HUDEP-2 (cell line): ENCODE results near the gene SMIM35.

Experiments used
- DNase-seq, 76 experiments: peaks; one replicate each; lab custom pipeline; 2025; ENCODE audit not compliant: unreplicated experiment in 76 of 76; lab: John Stamatoyannopoulos, UW

Gene SMIM35

GRCh38 chr11:118046051-118046963 lies 40.5 kb downstream of the SMIM35 start:
- no peak for DNase-seq

DNA sequence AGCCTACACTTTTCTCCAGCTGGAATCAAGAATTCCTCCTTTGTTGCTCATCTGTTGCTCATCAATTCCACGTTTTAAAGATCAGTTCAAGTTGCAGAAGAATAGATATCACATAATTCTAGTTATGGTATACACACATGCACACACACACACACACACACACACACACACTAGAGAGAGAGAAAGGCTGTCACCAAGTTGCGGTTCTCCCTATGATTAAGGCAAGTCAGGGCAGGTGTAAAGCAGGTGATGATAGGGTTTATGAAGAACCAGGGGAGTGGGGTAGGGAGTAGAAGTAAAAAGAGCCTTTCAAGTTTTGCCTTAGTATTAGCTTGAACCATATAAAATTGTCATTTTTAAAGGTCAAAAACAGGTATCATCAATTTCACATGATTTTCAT lies 41.6 kb downstream of the SMIM35 start:
- DNase-seq, result no peak

DNA sequence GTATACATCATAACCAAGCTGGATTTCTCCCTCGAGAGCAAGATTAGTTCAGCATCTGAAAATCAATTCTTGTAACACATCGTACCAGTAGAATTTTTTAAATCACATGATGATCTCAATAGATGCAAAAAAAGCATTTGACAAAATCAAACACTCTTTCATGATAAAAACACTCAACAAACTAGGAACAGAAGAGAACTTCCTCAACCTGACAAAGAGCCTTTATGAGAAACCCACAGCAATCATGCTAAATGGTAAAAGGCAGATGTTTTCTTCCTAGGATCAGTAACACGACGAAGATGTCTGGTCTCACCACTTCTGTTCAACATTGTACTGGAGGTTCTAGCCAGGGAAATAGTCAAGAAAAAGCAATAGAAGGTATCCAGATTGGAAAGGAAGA lies 44.0 kb downstream of the SMIM35 start:
- DNase-seq, result no peak

DNA sequence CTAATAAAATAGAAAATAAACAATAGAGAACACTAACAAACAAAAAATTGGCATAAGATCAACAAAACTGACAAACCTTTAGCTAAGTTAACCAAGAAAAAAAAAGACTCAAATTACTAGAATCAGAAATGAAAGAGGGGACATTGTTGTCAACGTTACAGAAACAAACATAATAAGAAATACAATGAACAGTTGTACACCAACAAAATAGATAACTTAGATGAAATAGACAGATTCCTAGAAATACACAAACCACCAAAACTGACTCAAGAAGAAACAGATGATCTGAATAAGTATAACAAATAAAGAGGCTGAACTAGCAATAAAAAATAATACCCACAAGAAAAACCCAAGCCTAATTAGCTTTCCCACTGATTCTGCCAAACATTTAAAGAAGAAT lies 44.6 kb downstream of the SMIM35 start:
- DNase-seq, result no peak

DNA sequence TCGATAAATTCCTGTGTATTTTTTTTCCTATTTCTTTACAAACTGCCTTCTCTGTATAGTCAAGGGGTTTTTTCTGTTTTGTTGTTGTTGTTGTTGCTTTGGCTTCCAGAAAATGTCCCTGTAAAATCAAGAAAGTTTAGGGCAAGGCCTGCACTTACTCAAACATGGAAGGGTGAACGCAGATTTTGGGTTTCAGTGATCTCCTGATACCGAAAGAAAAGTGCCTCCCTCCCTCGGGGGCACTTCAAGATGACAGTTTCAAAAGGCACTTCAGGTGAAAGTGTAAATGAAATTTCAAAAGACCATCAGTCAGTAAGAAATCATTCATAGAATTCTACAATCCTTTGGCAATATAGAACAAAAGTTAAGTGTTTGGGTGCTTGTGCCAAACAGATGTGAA lies 53.3 kb downstream of the SMIM35 start:
- no peak for DNase-seq

DNA sequence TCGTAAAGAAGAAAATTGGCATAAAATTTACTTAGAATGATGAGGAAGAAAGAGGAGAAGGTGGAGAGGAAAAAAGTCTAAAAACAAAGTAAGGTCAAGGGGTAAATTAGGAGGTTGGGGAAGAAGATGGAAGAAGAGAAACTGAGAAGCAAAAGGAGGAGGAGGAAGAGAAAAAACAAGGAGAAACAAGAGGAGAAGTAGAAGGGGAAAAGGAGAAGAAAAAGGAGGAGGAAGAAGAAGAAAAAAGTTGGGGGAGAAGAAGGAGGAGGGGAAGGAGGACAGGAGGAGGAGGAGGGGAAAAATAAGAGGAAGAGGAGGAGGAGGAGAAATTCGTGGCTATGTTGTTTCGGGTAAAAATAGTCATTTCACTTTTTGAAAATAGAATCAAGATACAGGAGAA lies 58.1 kb downstream of the SMIM35 start:
- DNase-seq, result no peak

DNA sequence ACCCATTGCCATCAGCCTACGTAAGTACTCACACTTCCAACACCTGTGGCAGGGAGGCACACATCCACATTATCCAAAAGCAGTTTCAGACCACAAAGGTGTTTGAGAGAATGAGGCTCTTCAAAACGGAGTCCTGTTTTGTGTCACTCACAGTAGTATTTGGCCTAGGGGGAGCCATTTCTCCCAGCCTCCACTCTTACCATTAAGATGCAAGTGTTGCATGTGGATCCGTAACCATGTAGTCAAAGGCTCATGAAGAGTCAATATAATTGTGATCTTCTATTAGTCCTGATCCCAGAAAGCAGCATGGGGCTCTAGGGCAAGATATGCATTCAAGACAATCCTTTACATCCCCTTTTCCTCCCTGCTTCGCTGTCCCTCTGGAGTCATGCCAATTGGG lies 59.1 kb downstream of the SMIM35 start:
- no peak for DNase-seq

DNA sequence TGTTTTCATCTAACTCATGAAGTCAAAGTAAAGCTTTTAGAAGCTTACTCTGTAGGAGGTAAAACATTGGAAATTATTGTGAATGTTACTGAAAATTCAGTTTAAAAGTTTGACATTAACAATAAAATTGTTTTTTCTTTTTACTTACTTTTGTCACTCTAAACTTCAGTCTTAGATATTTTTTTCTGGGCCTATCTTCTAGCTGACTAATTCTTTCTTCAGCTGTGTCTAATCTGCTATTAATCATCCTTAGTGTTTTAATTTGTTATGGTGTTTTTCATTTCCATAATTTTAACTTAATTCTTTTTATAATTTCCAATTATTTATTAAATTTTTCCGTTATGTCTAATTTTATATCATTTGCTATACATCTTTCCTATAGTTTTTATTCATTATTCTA lies 65.6 kb downstream of the SMIM35 start:
- no peak for DNase-seq

GRCh38 chr11:118018401-118018800 lies 68.4 kb downstream of the SMIM35 start:
- DNase-seq, result no peak

- DNase-seq, result no peak
These were observed 69.0 kb downstream of the SMIM35 start for GRCh38 chr11:118017631-118018315.

DNA sequence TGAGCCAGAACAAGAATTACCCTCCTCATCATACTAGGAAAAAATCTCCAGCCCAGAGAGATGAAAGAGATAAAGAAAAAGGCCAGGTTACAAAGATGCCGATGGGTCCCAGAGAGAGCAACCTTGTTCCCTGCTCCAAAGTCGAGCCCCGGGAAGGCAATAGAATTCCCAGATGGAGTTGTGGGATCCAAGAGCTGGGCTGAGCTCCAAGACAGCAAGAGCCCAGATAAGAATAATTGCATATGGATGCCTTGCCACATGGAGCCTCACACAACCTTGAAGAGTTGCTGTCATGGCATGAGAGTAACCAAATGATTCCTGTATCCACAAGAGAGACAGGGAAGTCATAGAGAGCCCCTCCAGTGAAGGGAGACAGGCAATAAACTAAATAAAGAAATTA lies 69.7 kb downstream of the SMIM35 start:
- DNase-seq, result no peak

GRCh38 chr11:118016104-118016503 lies 70.7 kb downstream of the SMIM35 start:
- no peak for DNase-seq

GRCh38 chr11:118015385-118015841 lies 71.3 kb downstream of the SMIM35 start:
- DNase-seq, result no peak

- DNase-seq, result no peak
These were observed 72.7 kb downstream of the SMIM35 start for GRCh38 chr11:118014022-118014421.

- DNase-seq, result peak in 5 of 76 experiments; percentile 7 to 14 (median 11)
These were observed 74.6 kb downstream of the SMIM35 start for GRCh38 chr11:118012083-118012669.

DNA sequence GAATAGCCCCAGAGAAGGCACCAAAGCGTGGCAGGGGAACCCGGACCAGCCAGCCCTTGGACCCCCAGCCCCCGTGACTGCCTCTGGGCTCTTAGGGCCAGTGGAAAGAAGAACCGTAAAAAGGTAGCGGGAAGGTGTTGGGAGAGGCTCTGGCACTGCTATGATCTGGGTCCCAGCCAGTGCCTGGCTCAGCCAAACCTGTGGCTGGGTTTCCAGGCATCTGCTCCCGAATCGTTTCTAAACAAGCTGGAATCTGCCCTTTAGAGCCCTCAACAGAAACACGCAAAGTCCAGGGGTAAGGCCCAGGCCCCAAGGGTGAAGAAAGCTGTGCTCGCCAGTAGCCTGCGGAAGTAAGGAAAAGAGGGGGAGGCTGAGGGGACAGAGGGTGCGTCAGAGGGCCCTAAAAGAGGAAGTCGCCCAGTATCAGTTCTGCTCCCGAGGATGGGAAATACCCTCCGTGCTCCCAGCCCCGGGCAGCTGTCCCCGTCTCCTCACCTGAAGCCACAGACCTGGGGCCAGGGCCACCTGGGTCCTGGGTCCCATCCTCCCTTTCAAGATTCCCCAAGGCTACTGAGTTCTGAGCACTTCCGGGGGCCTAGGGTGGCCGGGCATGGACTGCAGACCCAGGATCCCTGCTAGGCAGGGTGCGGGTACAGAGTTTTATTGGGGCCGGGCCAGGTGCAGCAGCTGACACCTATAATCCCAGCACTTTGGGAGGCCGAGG lies 75.9 kb downstream of the SMIM35 start:
- no peak for DNase-seq

GRCh38 chr11:118009864-118010737 lies 76.7 kb downstream of the SMIM35 start:
- DNase-seq, result no peak

DNA sequence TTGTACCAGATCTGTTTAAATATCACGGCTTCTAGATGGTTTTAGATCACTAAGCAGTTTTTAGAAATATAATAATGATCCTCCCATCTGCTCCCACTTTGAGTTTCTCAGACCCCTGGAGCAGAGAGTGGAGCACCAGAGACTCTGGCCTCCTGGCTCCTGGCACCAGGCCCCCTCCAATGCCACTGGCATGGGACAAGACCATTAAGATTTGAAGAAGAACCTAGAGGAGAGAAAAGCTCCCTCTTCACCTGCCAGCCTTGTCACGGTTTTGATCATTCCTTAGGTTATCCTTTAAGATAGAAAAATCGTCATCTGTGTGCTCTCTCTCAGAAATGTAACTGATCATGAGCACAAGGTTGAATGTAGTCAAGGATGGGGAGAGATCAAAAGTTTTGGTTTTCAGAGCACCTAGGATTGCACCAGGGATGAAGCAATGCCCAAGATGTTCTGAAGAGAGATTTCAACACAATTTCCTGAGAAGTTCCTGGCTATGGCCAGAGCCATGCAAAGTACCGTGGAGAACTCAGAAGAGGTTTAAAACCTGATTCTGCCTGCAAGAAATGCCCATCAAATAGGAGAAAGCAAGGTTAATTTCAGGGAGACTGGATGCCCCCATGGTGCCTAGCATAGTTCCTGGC lies 78.4 kb downstream of the SMIM35 start:
- no peak for DNase-seq

DNA sequence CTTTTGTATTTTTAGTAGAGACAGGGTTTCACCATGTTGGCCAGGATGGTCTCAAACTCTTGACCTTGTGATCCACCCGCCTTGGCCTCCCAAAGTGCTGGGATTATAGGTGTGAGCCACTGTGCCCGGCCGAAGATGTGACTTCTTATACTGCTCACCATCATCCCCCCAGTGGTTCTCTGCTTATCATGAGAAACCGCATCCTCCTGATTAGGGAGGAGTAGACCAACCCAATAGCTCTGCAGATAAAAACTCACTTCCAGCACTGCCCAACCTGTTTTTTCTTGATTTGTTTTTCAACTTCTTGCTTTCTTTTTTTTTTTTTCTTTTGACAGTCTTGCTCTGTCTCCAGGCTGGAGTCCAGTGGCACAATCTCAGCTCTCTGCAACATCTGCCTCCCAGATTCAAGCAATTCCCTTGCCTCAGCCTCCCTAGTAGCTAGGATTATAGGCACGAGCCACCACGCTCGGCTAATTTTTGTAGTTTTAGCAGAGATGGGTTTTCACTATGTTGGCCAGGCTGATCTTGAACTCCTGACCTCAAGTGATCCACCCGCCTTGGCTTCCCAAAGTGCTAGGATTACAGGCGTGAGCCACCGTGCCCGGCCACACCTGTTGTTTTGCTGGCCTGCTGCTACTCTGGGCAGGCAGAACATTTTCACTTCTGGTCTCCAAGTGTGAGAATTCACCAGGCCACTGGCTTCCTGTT lies 79.0 kb downstream of the SMIM35 start:
- peak in 2 of 76 experiments; percentile 8 to 23 for DNase-seq
